ENCODE measurements around the gene XRCC4. TPM values are rescaled to one million over a fixed set of nuclear protein-coding genes. Genes with fewer than 3 reads are reported as not detected.
A peak's percentile ranks its signal among the peaks of the same experiment; 100 is the strongest.

XRCC4 gene
- polyA plus RNA-seq, 5 donors = 6.3 to 11.3 (median 8.2) TPM

- no peak for DNase-seq
Observed at GRCh38 chr5:83378624-83379289, 301.4 kb downstream of the XRCC4 start.

DNA sequence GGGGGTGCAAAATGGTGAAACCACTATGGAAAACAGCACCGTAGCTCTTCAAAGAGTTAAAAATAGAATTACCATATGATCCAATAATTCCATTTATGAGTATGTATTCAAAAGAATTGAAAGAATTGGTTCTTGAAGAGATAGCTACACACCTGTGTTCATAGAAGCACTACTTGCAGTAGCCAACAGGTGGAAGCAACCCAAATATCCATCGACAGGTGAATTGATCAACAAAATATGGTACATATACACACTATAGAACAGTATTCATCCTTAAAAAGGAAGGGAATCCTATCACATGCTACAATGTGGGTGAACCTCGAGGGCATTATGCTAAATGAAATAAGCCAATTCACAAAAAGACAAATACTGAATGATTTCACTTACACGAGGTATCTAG lies 308.5 kb downstream of the XRCC4 start:
- no peak for DNase-seq

DNA sequence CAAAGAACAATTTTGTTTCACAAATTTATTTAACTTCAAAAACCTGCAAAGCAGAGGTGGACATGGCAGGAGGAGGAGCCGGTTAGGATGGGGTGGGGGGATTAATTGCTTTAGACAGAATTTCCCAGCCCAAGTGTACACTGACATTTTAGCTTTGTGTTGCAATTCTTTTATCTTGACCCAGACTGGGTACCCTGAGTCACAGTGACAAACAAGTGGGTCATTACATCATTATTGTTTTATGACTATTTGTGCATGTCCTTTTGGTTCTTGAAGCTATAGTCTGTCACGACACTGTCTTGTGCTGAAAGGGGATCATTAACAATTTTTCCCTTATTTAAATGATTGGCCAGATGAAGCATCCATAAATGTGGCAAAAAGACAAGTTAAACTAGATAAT lies 309.7 kb downstream of the XRCC4 start:
- no peak for DNase-seq

DNA sequence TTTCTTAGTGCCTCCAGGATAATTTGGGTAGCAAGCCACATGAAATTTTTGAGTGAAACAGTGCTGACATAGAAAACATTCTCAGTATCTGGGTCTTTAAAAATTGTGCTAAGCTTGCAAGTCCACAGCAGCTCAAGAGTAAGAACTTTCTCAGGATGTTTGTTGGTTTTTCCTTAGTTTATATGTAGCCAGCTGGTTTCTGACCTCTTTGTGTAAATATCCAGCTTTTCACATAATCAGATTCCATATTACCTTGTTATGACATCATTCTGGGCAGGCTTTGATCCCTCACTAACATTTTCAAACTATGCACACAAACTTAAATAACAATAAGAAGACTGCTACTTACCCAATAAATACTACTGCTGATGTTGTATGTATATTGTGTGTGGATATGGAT lies 311.3 kb downstream of the XRCC4 start:
- DNase-seq = peak in 1 of 2 donors; percentile 49

DNA sequence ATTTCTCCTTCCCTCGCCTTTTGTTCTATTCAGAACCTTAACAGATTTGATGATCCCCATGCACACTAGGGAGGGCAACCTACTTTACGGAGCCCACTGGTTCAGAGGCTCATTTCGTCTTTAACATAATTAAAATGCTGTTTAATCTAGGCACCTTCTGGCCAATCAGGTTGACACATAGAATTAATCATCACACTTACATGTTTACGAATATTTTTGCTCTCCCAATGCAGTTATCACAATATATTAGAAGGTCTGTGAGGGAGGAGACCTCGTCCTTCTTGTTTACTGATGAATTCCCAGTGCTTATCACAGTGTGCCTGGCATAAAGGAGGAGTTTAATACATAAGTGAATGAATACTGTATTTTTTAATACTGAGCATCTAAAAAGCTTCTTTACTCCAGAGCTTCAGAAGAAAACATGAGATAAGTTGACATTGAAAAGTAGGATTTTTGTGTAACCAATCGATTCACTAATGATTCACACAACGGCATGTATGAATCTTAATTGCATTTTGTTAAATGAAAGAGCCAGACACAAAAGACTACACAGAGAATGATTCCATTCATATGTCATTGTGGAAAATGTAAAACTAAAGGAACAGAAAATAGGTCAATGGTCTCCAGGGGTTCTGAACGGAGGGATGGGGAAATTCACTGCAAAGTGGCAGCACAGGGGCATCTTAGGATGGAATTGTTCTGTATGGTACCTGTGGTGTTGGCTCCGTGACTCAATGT lies 315.6 kb downstream of the XRCC4 start:
- DNase-seq = no peak

- no peak for DNase-seq
Observed at GRCh38 chr5:83393504-83393866, 316.1 kb downstream of the XRCC4 start.

DNA sequence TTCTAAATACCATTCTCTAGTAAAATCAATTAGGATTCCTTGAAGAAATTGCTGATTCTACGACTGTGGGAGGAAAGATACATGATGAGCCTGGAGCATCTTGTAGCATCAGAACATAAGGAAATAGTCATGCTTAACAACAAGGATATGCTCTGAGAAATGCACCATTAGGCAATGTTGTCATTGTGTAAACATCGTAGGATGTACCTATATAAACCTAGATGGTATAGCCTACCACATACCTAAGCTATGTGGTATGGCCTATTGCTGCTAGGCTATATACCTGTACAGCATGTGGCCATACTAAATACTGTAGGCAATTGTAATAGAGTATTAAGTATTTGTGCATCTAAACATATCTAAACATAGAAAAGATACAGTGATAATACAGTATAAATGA lies 316.8 kb downstream of the XRCC4 start:
- DNase-seq = no peak

GRCh38 chr5:83396662-83397061 lies 319.3 kb downstream of the XRCC4 start:
- DNase-seq = no peak

DNA sequence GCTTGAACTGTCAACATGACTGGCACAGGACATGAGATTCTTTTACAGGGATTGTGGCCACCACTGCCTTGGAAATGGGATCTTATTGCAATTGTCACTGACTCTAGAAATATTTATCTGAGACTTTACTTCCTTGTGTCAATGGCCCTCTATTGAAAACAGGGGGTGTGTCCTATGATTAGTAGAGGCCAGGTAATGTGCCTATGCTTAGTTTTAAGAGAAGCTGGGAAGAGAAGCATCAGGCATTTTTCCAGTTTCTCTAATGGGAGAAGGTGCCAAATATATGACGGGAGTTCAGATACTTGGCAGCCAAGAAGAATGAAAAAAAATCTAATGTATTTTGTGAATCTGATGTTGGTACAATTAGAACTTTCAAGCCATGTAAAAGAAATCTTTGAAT lies 320.3 kb downstream of the XRCC4 start:
- no peak for DNase-seq

DNA sequence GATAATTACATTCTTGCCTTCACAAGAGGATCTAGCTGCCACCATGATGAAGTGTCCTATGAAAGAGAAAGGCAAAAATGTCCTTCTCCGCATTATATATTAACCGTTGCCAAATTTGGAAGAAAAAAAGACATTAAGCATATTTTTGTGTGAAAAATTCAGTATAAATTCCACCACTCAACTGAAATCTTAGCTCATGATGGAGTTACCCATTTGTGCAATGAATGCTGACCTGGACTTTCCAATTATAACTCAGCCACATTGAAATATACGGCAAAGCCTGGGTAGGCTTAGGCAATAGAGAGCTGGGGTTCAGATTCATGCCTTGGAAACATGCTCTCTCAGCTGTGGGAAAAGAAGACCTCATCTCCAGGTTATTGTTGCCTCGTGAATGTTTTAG lies 322.9 kb downstream of the XRCC4 start:
- DNase-seq = peak; percentile 52

DNA sequence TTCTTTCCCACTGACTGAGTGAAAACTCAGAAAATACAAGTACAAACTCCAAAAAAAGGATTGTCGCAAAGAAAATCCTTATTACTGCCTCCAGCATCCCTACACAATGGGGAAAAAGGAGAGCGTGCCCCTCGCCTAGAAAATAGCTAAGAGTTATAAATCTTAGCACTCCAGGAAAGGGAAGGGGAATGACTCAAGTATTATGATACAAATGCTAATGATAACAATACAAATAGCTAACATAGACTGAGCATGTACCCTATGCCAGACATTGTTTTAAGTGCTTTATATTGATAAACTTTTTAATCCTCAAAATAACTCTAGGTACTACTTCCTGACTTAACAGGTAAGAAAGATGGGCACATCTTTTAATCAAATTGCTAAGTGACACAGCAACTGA lies 323.4 kb downstream of the XRCC4 start:
- no peak for DNase-seq

DNA sequence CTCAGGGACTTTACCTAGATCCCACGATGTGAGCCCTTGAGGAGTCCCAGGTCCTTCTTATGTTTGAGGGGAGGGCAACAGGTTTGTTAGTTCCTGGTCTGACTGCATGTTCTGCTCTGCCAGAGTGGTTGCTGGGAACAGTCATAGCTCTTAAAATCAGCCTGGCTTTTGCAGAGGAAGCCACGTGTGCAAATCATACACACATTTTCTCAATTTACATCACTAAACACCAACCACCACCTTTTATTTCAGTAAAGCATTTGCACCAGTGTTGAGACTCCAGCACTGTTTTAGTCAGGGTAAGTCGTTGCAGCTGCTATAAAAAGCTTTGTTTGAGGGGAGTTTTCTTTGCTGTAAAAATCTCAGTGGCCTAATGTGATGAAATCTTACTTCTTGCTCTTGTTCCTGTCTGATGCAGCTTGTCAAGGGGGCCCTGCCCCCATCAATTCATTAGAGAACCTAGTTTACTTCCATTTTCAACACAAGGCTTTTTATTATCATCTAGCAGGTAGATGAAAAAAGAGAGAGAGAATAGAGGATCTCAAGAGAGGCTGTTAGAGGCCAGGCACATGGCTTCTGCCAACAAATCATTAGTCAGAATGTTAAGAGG lies 323.9 kb downstream of the XRCC4 start:
- DNase-seq = no peak

GRCh38 chr5:83401775-83402174 lies 324.4 kb downstream of the XRCC4 start:
- no peak for DNase-seq

Other genes starting within 250 kb of the XRCC4 start
- gene TMEM167A, start 153 bp upstream of the XRCC4 start, polyA plus RNA-seq (ENCODE audit: insufficient read depth in 1 of 5, insufficient read length in 5 of 5, low replicate concordance in 1 of 5) = 100 to 1,000 TPM in 1 of 5 donors, 10 to 100 TPM in 4; 71.2 to 112 (median 92.8) TPM

Data from right lung (tissue), 5 donors.